ENCODE data around the gene NLRP4.
"Not testable (repeated sequence)": the region's sequence is repeated elsewhere in the genome, so short reads cannot be mapped to it uniquely, and the experiment has no call there.

Gene NLRP4

GRCh38 chr19:55882626-55883025 is 46.3 kb downstream of the NLRP4 start:
- in situ Hi-C loops (cut with HindIII; ENCODE audit: low sequenced_read_pairs), result no loop called here

DNA sequence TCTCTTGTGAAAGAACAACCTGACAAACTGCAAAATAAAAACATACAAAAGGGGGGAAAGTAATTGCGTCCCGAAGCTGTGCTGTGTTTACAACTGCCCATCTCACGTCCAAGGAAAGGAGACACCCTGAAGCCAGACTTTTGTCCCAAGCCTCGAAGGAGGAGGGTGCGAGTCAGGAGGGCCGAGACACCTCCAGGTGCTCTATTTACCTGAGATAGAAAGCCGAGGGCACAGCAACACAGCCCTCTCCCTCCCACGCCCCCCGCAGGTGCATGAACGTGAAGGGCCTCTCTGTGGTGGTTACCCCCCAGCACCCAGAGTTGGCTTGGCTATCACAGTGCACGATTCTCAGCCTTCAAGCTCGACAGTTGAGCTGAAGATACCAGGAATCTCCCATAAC is 62.6 kb downstream of the NLRP4 start:
- in situ Hi-C loops (cut with HindIII; ENCODE audit: low sequenced_read_pairs), result no loop called here

GRCh38 chr19:55901369-55902079 is 65.2 kb downstream of the NLRP4 start:
- in situ Hi-C loops (cut with HindIII; ENCODE audit: low sequenced_read_pairs), result no loop called here

- in situ Hi-C loops (cut with HindIII; ENCODE audit: low sequenced_read_pairs), result no loop called here
Measured at GRCh38 chr19:55902080-55902751, 65.9 kb downstream of the NLRP4 start.

- in situ Hi-C loops (cut with HindIII; ENCODE audit: low sequenced_read_pairs), result no loop called here
Measured at GRCh38 chr19:55907286-55907685, 70.9 kb downstream of the NLRP4 start.

DNA sequence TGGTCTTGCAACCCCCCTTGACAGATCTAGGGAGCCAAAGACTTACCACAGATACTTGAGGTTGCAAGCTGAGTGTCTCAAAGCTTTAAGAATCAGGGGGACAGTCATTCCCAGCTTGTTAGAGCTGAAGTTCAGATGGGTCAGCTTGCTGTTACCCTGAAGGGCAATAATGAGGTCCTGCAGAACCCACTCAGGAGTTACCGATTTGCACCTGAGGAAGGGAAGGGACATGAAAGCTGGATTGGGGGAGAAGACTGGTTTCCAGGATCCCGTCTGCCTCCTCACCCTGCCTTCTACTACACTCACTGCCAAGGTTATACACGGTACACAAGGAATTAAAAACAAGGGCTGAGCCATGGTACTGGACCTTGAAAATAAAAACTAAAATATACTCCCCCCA is 71.4 kb downstream of the NLRP4 start:
- in situ Hi-C loops (cut with HindIII; ENCODE audit: low sequenced_read_pairs), result no loop called here

GRCh38 chr19:55909801-55910200 is 73.5 kb downstream of the NLRP4 start:
- in situ Hi-C loops (cut with HindIII; ENCODE audit: low sequenced_read_pairs), result no loop called here

DNA sequence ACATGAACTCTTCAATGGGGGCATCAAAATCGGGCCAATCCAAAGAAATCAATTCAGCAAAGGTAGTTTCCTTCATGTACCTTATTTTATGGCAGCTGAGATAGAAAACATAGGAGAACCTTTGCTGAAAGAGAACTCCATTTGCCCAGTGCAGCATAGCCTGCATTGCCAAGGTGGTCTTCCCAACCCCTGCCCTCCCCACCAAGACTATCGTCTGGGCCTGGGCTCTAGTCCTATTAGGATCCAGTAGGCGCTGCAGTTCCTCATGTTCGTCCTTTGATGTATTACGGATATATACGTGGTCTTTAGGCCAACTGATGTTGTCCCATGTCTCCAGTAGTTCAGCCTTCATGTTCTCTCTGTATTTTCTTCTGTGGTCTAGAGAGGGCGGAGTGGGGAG is 76.6 kb downstream of the NLRP4 start:
- in situ Hi-C loops (cut with HindIII; ENCODE audit: low sequenced_read_pairs), result no loop called here

DNA sequence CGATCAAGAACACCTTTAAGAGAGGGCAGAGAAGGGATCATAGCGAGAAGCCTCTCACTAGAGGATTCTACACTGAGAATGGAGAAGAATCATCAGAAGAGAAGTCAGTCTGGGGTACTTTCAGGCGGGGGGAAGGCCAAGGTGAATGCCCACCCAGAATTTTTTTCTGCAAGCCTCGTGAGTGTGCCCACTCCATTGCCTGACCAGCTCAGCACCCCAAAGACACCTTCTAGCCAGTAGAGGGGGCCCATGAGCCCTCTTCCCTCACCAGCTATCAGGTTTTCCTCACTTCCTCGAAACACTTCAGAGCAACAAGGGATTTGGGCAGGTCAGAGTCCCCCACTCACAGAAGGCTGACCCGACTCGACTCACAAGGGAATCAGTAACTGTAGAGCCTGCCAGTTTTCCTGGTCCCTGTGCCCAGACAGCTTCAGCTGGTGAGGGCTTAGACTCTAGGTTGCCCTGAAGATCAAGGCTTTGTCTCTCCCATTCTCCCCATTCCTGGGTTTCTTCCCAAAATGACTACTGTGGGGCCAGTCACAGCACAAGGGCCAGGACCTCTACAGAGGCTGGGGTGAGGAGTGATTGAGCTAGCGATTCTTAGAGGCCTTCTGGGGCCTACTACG is 77.4 kb downstream of the NLRP4 start:
- in situ Hi-C loops (cut with HindIII; ENCODE audit: low sequenced_read_pairs), result no loop called here

DNA sequence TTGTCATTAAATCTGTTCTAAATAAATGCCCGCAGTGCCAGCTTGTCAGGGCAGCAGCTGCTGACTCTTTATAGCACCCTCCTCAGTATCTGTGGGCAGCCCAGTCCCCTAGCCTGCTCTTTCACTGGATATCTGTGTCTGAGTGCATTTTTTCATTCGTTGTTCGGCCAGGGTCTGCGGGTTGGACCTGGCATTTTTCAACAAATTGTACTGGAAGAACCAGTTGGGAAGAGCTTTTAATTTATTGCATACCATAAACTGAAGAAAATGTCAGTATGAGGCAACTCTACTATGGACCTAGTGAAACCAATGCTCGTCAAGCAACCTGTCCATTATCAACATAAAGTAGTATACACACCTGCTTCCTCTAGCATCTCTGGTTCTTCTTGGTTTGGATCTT is 87.2 kb downstream of the NLRP4 start:
- in situ Hi-C loops (cut with HindIII; ENCODE audit: low sequenced_read_pairs), result no loop called here

DNA sequence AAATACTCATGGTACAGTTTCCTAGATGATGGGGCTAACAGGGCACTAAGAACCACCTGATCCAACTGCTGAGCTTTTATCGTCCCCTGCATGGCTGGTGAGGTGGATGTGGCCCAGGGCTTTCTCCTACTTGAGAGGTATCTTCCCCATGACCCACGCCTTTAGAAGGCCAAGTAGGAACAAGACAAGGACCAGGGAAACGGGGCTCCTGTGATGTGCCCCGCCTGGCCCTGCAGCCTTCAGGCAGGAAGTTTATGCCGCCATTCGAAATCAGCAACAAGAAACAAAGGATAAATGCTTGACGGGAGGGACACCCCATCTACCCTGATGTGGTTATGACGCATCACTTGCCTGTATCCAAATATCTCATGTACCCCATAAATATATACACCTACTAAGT is 91.7 kb downstream of the NLRP4 start:
- in situ Hi-C loops (cut with HindIII; ENCODE audit: low sequenced_read_pairs), result no loop called here

DNA sequence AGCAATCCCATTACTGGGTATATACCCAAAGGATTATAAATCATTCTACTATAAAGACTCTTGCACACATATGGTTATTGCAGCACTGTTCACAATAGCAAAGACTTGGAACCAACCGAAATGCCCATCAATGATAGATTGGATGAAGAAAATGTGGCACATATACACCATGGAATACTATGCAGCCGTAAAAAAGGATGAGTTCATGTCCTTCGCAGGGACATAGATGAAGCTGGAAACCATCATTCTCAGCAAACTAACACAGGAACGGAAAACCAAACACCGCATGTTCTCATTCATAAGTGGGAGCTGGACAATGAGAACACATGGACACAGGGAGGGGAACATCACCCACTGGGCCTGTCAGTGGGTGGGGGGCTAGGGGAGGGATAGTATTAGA is 92.9 kb downstream of the NLRP4 start:
- in situ Hi-C loops (cut with HindIII; ENCODE audit: low sequenced_read_pairs), result not testable (repeated sequence)

DNA sequence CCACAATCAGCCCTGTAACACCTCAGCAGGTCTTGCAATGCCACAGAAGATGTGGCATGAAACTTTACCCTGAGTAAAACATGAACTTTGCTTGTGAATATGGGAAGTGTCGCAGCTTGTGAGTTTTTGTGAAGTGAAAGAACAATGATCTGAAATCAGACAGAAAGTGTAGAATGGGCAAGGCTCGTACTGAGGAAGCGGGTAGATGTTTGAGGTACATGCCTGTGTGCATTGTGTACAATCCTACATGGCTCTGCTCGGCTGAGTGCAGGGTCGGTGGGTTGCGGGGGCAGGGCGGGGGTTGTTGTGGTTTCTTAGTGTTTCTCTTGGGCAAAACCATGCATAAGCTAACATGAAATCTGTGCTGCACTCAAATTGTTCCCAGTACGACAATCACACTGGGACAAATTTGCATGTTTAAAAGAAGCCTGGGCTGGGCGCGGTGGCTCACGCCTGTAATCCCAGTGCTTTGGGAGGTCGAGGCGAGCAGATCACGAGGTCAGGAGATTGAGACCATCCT is 94.7 kb downstream of the NLRP4 start:
- in situ Hi-C loops (cut with HindIII; ENCODE audit: low sequenced_read_pairs), result loop anchor here (5.0 kb wide), 1 partner anchor 91 kb away; no protein-coding TSS in a partner anchor

All from endothelial cell of hepatic sinusoid (primary cell).